ENCODE measurements around the gene PLPP4.

The PLPP4 gene

DNA sequence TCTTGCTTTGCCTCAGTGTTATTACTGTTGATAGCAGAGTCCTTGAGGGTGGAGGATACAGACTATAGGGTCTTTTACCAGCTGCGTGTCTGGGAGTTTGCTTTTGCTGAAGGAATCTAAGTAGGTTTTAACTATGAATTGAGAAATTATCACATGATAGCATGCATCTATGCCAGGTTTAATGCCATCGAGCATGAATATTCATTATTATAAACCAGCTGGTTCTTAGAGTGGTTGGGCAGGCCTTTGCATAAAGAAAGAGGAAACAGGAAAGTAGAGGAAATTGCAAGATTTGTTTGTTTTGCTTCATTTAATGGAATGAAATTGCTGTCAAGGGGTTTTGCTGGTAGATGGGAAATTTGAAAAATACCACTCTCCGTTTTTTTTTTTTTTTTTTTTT lies 70.7 kb downstream of the PLPP4 start:
- DNase-seq: no peak

DNA sequence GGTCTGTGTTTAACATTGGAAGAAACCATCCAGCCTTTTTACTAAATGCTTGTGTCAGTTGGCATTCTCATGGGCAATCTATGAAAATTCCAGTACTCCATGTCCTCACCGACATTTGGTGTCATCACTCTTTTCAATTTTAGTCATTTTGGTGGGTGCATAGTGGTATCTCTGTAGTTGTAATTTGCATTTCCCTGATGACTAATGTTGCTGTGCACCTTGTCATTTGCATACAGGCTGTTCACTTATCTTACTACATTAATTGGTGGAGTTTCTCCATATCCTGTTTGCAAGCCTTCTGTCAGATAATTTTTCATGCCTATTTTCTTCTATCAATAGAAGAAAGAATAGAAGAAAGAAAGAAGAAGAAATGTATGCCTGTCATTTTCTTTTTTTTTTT lies 73.7 kb downstream of the PLPP4 start:
- DNase-seq: no peak

DNA sequence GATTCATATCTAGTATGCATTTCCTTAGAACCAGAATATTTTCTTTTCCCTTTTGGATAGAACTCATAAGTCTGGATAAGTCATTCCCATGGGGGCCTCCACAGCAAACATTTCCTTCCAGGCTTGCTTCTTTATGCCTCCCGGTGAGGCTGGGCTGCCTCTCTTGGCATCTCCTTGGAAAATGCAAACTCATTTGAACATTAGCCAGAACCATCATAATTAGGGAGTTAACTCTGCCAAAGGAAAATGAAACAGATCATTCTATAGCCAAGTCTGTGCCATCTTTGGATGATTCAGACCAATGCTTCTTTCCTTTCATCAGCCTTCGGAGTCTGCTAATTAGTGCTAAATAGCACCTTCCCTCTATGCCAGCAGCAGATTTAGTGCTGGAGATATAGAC lies 81.1 kb downstream of the PLPP4 start:
- no peak for DNase-seq

DNA sequence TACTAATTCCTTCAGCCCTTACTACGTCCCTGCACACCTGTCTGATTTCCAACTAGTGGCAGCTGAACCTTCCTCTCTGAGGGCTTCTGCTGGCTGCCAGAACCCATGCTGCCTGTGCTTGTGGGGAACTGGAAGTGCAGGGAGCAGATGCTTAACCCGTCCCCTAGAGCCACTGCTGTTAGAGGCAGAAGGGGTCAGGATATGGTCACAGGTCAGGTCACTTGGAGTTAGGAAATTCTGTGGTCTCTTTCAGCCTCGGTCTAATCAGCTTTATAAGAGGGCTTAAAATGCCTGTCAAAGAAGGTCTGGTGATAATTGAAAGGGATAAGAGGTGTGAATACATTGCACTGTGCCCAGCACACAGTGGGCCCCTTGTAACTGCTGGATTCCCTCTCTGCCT lies 82.0 kb downstream of the PLPP4 start:
- DNase-seq: no peak

DNA sequence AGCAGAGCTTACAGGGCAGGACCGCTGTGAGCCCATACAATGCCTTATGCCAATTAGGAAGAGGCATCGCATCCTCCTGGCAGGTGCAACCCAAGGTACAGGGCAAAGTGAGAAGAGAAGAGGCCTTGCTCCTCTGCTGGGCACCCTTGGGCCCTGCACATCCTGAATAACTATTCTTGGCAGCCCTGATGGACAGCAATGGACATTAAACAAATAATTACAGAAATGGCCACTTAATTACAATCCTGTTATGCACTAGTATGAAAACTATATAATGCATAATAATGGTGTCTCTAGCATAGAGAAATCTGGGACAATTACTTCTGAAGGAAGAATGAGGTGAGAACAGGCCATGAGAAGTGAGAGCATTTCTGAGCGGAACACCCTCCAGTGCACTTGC lies 83.5 kb downstream of the PLPP4 start:
- DNase-seq: no peak

DNA sequence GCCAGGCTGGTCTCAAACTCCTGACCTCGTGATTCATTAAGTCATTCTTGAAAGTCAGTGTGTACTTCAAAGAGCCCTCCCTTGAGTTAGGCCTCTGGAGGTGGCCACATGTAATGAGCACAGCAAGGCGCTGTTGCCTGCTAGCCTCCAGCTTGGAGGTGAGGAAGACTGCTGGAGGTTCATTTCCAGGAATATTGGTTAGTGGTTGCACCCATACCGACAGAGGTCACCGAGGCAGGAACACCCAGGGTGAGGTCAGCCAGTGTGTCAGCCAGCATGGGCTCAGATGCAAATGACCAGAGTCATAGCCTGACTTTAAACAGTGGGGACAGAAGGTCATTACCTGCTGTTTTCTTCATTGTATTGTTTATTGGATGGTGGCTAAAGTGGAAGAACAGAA lies 85.0 kb downstream of the PLPP4 start:
- no peak for DNase-seq

DNA sequence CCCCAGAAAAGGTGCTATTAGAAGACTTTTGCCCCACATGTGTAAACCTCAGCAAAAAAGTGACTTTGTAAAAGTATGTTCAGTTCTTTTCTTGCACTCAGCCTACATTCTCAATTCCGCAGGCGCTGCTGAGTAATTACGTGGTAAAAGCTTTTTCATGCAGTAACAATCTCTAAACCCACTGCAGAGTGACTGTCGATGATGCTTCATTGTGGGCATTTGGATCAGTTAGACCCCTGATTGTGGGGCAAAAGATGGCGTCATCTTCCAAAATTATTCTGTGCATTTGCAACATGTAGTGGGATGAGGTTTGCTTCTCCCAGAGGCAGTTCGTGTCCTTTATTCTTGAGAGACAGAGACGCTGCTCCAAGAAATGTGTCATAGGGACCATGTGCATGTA lies 85.6 kb downstream of the PLPP4 start:
- no peak for DNase-seq

DNA sequence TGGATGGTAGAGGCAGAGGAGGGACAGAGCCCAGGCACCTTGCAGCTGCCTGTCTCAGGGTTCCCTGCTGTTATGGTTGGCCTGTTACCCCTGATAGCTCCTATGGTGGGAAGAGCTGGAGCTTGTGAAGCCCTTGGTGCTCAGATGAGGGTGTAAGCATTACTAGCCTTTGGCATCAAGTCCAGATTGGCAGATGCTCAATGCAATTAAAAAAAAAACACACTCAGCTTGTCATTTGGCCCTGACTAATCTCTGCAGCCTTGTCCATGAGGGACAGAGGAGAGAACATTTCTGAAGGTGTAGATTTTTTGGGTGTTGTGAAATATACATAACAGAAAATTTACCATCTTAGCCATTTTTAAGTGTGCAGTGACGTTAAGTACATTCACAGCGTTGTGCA lies 86.3 kb downstream of the PLPP4 start:
- DNase-seq: no peak

DNA sequence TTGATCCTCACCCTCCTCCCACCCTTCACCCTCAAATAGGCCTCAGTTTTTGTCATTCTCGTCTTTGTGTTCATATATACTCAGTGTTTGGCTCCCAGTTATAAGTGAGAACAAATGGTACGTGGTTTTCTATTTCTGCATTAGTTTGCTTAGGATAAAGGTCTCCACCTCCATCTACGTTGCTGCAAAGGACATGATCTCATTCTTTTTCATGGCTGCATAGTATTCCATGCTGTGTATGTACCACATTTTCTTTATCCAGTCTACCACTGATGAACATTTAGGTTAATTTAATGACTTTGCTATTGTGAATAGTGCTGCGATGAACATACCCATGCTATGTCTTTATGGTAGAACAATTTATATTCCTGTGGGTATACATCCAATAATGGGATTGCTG lies 91.2 kb downstream of the PLPP4 start:
- no peak for DNase-seq

DNA sequence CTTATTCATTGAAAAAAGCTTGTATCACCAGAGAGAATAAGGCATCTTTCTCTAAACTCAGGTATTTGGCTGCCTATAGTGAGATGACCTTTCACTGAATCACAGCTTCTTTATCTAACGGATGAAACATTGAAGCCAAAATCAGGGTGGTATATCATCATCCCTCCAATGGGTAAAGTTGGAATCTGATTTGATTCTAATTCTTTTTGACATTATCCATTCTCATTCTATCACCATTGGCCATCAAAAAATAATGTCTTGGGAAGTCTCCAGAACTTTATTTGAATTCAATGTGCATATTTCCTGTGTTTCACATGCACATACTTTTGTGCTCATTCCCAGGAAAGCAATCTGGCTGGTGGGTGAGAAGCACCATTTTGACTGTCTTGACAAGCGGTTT lies 95.2 kb downstream of the PLPP4 start:
- no peak for DNase-seq

DNA sequence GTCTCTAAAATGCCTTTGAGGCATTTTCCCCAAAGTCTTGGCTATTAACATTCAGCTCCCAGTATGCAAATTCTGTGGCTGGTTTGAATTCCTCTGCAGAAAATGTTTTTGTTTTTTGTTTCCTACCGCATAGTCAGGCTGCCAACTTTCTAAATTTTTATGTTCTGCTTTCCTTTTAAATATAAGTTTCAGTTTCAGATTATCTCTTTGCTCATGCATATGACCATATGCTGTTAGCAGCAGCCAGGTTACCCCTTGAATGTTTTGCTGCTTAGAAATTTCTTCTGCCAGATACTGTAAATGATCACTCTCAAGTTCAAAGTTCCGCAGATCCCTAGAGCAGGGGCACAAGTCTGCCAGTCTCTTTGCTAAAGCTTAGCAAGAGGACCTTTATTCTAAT lies 96.9 kb downstream of the PLPP4 start:
- DNase-seq: no peak

DNA sequence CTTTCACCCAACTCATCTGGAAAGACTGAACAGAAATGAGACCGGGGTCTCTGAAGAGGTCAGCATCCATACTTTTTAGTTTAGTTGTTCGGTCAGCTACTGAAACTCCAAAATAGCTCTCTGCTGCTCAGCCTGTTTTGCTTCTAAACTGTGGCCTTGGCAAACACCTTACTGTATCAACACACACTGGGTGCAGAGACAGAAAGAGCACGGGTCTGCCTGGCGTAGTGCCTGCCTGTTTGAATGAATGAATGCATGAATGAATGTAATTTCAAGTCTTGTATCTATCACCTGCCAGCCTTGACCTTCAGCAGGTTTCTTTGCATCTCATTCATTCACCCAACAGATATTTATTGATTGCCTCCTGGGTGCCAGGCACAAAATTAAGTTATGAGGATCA lies 98.4 kb downstream of the PLPP4 start:
- DNase-seq: no peak

DNA sequence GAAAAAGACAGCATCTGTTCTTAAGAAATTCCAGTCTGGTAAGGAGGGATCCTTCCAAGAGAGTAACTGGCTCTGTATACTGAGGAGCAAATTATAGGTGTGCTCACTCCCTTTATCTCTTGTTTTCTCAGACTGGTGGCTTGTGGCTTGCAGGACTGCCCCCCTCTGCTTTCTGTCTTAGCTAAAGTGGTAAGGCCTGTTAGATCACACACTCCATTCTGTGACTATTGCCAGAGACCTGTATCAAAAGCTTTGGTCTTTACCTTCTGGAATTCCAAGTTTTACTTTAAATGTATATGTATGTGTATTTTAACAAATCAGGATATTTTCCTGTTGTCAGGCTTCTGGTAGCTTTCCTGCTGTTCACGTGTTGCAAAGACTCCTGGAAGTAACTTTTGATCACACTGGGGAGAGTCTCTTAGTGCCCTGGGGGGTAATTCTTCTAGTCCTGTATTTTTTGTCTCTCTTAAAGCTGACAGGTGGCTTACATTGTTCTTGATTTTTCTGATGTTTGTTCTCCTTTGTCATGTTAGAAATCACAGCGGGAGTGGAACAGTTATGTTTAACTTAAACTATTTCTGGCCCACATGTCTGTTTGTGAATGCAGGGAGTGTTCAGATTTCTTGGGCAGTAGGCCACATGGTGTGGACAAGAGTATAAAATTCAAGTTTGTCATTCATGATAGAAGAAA lies 99.0 kb downstream of the PLPP4 start:
- DNase-seq: no peak

DNA sequence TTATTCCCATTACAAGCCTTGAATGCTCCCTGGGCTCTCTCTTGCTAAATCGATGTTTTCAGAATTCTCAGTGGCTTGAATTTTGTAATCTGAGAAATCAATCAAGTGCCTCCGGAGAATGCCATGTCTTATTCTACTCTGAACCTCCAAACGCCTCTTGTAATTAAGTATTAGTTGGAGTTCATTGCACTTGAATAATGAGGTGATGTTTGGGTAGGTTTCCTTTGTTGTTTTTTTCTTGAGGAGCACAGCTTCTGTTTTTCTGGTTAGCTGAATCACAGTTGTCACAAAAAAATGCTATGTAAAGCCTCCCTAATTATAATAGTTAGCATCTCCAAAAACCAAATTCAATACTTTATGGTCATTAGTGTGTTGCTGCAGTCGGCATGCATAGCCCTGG lies 100.3 kb downstream of the PLPP4 start:
- DNase-seq: no peak

DNA sequence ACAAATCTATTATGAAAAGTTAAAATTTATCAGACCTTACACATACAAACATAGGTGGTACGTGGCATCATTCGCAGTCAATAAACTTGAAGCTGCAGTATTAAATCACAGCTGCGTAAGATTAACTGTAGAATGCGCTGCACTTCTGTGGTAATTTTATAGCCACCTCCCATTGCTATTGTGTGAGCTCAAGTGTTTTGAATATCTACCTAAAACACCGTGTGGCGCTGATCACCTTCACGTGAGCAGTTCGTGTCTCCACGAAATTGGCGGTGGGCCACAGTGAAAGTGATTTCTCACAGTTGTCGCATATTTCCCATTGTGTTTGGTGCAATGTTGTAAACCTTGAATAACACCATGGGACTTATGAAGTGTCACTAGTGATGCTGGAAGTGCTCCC lies 102.8 kb downstream of the PLPP4 start:
- DNase-seq: peak; percentile 9

DNA sequence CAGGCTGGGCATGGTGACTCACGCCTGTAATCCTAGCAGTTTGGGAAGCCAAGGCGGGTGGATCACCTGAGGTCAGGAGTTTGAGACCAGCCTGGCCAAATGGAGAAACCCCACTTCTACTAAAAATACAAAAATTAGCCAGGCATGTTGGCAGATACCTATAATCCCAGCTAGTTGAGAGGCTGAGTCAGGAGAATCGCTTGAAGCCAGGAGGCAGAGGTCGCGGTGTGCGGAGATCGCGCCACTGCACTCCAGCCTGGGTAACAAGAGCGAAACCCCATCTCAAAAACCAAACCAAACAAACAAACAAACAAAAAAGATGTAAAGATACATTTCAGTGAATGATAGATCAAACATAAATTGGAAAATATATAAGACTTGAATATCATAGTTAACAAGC lies 105.9 kb downstream of the PLPP4 start:
- no peak for DNase-seq

DNA sequence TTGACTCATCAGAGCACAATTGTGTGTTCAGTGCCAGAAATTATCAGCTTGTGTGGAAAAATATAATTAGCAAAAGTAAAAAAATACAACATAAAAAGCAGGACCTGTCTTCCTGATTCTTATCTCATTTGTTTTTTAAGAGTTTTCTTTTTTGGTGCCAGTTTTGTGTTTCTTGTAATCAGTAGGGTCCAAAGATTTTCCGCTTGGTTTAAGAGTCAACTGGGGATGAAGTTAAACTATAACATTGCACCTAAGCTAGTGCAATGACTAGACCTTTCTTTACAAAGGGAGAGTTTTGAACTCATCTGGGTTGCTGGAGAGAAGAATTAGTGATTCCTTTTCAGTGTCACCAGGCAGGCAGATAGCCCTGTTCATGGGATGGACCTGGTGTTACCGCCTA lies 113.4 kb downstream of the PLPP4 start:
- DNase-seq: no peak

DNA sequence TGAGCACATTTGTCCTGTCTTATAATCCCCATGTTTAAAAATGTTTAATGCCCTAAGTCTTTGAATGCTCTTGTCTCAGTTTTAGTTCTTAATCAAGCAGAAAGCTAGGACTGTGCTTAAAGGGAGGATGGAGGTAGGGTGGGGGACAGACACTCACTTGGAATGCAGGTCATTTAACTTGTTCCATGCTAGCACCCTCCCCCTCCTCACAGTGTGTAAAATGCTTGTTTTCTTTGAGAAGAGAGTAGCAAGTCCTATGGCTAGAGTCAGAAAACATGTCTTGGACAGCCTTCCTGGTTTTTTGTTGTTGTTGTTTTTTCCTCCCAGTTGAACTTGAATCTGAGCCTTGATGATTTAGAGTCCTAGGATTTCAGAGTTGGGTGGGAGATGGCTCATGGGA lies 114.2 kb downstream of the PLPP4 start:
- DNase-seq: no peak

DNA sequence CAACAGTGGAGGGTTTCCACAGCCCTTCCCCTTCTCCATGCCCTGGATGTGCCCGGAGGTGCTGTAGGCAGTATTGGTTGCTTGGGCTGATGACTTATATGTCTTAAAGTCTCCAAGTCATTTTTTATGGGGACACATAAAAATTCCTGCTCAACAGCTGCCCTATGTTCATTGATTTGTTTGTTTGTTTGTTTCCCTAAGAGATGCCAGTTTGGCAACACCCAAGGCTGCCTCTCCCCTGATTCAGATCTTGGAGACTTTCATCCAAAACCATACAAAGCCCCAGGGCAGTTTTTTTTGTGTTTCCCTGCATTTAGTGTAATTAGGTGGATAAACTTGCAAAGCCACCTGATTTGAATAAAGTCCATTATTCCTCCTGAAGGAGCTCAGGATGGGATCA lies 115.3 kb downstream of the PLPP4 start:
- DNase-seq: no peak

DNA sequence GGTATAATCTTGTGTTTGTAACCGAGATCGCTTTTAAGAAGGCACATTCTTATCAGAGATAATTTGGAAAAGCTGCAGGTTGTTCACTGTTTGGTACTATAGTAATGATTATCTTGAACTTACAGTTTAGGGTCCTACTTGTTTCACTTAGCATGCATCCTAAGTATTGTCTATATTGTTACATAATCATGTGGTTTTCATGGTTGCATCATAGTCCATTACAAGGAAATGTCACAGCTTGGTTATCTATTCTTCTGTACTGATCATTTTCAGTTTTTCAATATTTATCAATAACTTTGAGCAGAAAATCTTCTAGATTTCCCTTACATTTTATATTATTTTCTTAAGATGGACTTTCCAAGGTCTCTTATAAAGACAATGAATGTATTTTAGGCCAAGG lies 116.3 kb downstream of the PLPP4 start:
- no peak for DNase-seq

DNA sequence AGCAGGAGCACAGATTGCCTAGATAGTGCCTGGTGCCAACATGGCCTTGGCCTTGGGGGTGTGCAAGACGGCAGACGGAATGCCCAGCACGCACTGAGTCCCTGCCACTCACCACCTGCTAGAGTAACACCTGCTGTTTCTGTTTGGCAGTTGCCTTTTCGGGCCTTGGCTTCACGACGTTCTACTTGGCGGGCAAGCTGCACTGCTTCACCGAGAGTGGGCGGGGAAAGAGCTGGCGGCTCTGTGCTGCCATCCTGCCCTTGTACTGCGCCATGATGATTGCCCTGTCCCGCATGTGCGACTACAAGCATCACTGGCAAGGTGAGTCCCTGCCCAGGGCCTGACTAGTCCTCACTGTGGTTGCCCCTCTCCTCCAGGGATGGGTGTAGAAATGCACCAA lies 118.0 kb downstream of the PLPP4 start:
- DNase-seq: no peak

DNA sequence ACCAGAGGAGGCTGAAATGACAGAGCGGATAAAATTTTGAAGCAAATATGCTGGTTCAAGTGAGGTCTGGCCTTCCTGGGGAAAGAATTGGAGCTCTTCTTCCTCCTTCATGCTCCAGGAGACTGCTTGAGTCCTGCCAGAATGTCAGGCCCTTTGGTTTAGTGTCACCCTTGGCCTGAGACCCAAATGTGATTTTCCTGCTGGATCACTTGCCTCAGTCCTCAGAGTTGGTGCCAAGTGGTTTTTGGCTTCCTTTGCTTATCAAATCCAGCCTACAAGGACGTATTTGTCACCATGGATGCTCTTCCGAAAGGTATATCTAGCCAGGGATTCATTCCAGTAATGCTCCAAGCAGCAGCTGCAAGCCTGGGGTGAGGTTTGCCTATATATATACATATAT lies 118.4 kb downstream of the PLPP4 start:
- DNase-seq: no peak

DNA sequence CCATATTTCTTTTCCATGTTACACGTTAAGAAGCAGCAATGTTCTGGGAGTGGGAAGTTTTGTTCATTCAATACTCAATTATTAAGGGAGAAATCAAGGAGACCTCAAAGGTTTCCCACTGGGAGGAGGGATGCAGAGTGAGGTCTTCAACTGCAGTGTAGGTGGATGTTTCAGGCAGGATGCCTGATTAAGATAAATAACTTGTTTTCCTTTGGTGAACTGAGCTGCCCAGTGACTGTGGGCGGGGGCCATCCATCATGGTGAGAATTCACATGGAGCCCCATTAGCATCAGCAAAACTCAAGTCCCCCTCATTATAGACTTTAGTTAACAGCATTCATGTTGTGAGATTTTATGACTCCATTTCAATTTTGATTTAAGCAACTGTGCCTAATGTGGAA lies 121.1 kb downstream of the PLPP4 start:
- no peak for DNase-seq

DNA sequence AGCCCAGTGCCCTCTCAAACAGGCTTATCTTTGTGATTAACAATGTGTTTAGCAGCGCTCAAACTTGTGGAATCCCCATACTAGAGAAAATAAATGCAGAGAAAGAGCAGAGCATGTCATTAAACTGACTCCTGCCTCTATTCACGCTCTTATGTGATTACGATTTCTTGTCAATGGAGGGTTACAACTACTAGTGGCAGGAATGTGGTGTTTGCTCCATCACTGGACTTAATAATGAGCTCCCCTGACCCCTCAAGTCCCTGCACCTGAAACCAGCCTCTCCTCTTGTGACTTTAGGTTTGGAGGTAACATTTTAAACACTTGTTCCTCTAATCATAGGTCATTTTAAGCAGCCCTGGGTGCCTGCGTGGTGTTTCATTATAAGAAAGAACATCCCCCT lies 121.9 kb downstream of the PLPP4 start:
- no peak for DNase-seq

DNA sequence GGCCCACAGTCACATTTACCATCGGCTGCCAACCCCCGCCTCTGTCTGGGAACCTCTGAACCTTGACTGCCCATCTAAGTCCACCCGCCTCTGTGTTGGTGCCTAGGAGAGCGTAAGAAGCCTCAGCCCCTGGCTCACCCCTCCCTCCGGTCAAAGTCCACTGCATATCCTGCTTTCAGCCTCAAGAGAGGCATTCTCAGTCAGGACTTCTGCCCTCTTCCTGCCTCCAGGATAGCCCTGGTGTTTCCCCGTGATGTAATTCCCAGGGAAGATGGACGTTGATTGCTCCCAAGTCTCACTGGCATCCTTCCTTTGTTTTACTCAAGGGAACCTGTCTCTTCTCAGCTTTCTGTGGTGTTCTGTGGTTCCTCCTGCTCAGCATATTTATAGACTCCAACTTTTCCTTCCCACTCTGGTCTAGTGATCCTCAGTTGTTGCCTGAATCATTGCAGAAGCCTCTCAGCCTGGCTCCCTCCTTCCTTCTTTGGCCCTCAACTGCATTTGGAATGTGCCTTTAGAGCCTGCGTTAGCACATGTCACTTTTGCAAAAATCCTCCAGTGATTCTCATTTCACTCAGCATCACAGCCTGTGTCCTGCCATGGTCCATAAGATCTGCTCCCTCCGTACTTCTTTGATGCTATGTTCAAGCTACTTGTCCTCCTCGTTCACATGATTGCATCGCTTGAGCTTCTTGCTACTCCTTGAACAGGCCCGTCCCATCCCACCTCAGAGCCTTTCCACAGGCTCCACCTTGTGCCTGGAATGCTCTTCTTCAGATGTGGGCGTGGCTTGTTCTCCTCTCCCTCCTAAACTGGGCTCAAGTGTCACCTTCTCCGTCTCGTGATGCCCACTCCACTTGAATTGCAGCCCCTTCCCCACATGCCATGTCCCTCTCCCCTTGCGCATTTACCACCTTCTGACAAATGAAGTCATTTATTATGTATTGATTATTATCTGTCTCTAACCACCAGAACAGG lies 124.2 kb downstream of the PLPP4 start:
- DNase-seq: no peak

Data from NCI-H748 treated with DMSO at 0.1 percent for 48 hours (cell line).